GM12873 (cell line): ENCODE measurements around the gene CIB2.

Experiments used
- CTCF ChIP-seq: IDR thresholded peaks from 2 replicates; pipeline ENCODE4 v1.5.1; 2012; ENCODE audit warnings: low read depth, mild to moderate bottlenecking, moderate library complexity, low read length, control low read depth; ENCODE audit not compliant: insufficient read depth; ENCODE audit errors: missing control alignments

Gene CIB2

GRCh38 chr15:78098131-78098755, 33.0 kb downstream of the CIB2 start:
- no peak for TF ChIP-seq CTCF

DNA sequence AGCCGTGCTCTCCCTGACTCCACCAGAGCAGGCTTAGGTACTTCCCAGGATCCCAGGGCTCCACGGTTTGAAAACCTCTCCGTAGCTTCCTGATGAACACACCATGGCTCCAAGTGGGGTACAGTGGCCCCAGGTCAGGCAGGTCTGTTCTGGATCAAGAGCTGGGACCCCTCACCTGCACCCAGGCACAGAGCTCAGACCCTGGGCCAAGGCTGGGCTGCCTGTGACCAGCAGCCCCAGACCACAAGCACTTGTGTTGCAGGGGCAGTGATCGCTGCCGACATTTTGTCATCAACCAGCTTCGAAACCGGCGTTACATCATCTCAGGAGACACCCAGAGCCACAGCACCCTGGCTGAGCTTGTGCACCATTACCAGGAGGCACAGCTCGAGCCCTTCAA, 33.6 kb downstream of the CIB2 start:
- no peak for TF ChIP-seq CTCF

DNA sequence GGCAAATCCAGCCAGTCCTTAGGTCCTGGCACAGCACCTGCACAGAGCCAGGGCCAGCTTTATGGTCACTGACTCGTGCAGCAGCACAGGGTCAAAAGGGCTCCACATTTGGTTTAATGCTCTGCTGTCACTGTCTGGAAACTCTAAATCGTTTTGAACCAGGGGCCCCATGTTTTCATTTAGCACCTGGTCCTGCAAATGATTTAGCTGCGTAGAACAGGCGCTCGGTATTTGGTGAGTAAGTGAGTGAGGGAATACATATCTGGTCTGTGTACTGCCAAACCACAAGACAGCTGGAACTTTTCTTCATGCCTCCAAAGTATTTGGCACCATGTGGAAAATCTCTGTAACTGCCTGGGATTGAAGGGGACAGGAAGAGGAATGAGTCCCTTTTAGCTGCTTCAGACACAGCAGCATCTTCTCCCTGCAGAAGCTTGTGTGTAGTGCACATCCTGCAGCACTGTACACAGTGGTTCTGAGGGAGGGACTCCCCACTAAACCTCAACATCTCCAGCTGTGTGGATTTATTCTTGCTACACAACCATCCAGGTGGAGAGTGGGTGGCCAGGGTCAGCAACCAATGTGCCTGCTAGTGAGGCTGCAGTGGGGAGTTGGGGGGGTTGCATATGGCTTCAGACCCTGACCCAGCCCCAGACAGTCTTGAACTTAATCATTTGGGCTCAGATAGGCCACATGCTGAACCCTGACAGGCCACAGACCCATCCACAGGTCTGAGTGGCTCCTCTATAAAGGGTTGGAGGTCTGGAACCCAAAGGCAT, 37.8 kb downstream of the CIB2 start:
- TF ChIP-seq CTCF: no peak

DNA sequence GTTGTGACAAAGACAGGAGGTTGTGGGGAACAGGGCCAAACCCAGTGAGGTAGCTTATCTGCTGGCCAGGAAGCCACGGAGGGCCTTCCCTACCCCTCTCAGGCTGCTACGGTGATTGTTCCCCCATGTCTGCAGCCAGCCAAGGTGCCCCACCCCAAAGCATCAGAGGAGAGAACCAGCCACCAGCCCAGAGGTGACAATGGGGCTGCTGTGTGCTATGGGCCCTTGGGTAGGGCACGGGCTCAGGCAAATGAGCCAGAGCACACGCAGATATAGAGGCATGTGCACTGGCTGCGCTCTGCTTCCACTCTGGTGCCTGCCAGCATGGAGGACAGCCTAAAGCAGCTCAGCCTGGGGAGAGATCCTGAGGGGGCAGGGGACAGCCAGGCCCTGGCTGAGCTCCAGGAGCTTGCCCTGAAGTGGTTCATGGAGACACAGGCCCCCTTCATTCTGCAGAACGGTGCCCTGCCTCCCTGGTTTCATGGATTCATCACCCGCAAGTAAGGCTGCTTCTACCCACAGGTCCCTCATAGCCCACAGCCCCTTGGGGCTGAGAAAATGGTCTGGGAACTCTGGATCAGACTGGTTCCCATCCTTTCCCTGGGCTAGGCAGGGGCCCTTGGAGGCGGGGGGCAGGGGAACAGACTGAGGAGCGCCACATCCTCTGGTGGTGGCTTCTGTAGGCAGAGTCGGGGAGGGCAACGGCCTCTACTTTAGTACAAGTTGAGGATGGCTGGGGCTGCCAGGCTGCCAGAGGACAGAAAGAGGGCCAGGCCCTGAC, 38.8 kb downstream of the CIB2 start, which contains the start of gene SH2D7:
TSS of gene SH2D7 (plus strand) at position 301 of the 781 bp plus-strand sequence. CDS start at position 325, 24 bp downstream.
- TF ChIP-seq CTCF: no peak

- TF ChIP-seq CTCF: no peak
These were observed 40.7 kb downstream of the CIB2 start for GRCh38 chr15:78090422-78091063.

DNA sequence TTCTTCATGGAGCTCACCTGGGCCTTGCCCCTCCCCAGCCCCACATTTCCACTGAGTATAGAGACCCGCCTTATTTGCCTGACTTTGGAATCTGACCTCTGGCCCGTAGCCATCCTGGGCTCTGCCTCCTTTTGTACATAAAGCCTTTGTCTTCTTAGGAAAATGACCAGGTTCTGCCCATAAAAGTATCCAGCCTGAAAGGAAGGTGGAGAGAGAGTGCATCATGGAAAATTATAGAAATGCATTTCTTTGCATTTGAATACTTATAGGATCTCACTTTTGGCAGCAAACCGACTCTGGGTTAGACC, 42.5 kb downstream of the CIB2 start:
- TF ChIP-seq CTCF: no peak
